Natural killer cell (primary cell): ENCODE data around the gene SMAD7. TPM values are rescaled to one million over a fixed set of nuclear protein-coding genes. Genes with fewer than 3 reads are reported as not detected.

Experiments
- ATAC-seq, 3 donors: fragments of 150-1000 bp in 2 of 3; fragments of 200-7000 bp in 1 of 3; cut with Tn5 transposase; 1 replicate in 1 of 3; 2 replicates in 2 of 3; pipeline ENCODE4 v1.10.0; 2021; ENCODE audit warnings: mild to moderate bottlenecking in 2 of 3, moderate library complexity in 2 of 3
- DNase-seq, 2 donors: peaks; one replicate each; pipeline versions ENCODE4 v3.0.0 to v3.0.0-alpha.2; 2013 to 2021; ENCODE audit warnings: mixed read lengths in 1 of 2
- H3K27ac ChIP-seq: one replicate; pipeline ENCODE4 v1.5.1; 2013; ENCODE audit warnings: mild to moderate bottlenecking, low read length
- H3K27me3 ChIP-seq: one replicate; pipeline ENCODE4 v1.6.1; 2013; ENCODE audit warnings: low read length; ENCODE audit not compliant: control insufficient read depth, insufficient read depth
- H3K36me3 ChIP-seq: one replicate; pipeline ENCODE4 v1.6.1; 2013; ENCODE audit warnings: low read length; ENCODE audit not compliant: control insufficient read depth, insufficient read depth
- H3K4me1 ChIP-seq: one replicate; pipeline ENCODE4 v1.6.1; 2013; ENCODE audit warnings: low read length; ENCODE audit not compliant: control insufficient read depth, insufficient read depth
- H3K4me3 ChIP-seq: one replicate; pipeline ENCODE4 v1.5.1; 2013; ENCODE audit warnings: low read length
- H3K9me3 ChIP-seq: one replicate; pipeline ENCODE4 v1.6.1; 2013; ENCODE audit warnings: low read length; ENCODE audit not compliant: control insufficient read depth, insufficient read depth
- H3K27ac Mint-ChIP-seq, 2 donors: one replicate each; pipeline ENCODE4 v1.8.0; 2022; ENCODE audit warnings: mild to moderate bottlenecking in 2 of 2, mixed read lengths in 2 of 2, moderate library complexity in 1 of 2
- H3K27me3 Mint-ChIP-seq, 2 donors: one replicate each; pipeline ENCODE4 v1.8.0; 2022; ENCODE audit warnings: low read depth in 2 of 2, mixed read lengths in 2 of 2
- H3K36me3 Mint-ChIP-seq: one replicate; pipeline ENCODE4 v1.8.0; 2022; ENCODE audit warnings: mixed read lengths
- H3K4me1 Mint-ChIP-seq, 2 donors: one replicate each; pipeline ENCODE4 v1.8.0; 2022; ENCODE audit warnings: mixed read lengths in 2 of 2
- H3K4me3 Mint-ChIP-seq: one replicate; pipeline ENCODE4 v1.8.0; 2022; ENCODE audit warnings: mild to moderate bottlenecking, moderate library complexity, mixed read lengths
- H3K9me3 Mint-ChIP-seq, 2 donors: one replicate each; pipeline ENCODE4 v1.8.0; 2022; ENCODE audit warnings: mixed read lengths in 2 of 2
- WGBS: methylation state at CpG from one replicate; pipeline ENCODE4 v1.1.7; 2013; ENCODE audit warnings: missing lambda C conversion rate; ENCODE audit not compliant: insufficient coverage; 5-methylcytosine and 5-hydroxymethylcytosine counted together
- intact Hi-C: fragments of 100-400 bp; cut with micrococcal nuclease; formaldehyde crosslinking; loops from one replicate; pipeline ENCODE4 v1.14.2; 2022
- total RNA-seq, 4 donors: library from RNA; stranded (reverse); fragments of 120-200 nt in 1 of 4; gene quantifications; one replicate each; pipeline versions ENCODE4 v1.2.3 to v1.2.4, GENCODE V29; 2013 to 2022
- TF ChIP-seq, protein P1 (sequence below): fragments of 200-600 bp; IDR thresholded peaks from one replicate; pipeline ENCODE4 v1.8.0; 2022; ENCODE audit warnings: antibody characterized with exemption

Gene SMAD7
- total RNA-seq, 3 donors from 2014 or later (not counting 1 experiment from before 2014, with no cell fraction given) = 127 to 204 (median 182) TPM

GRCh38 chr18:48931680-48932461 is 18.9 kb downstream of the SMAD7 start:
- DNase-seq = peak in 1 of 2 donors; percentile 51
- Mint-ChIP-seq H3K4me1 (peaks cover 95 to 97% of the 10 kb centered on the region in 2 donors), H3K27ac (peak overlapping the region; percentile 95 to 96), H3K36me3 (no peaks in the 10 kb centered on the region), H3K4me3 (peak overlapping the region; percentile 85), H3K27me3 (no peaks in the 10 kb centered on the region), H3K9me3 (no peaks in the 10 kb centered on the region)
- 68% methylated on average over 10 of the region's 11 CpGs for WGBS
- Histone ChIP-seq H3K4me3 (no peak overlapping the region), H3K9me3 (no peaks in the 10 kb centered on the region), H3K4me1 (peaks cover 94% of the 10 kb centered on the region), H3K27me3 (no peaks in the 10 kb centered on the region), H3K27ac (no peak overlapping the region), H3K36me3 (no peaks in the 10 kb centered on the region)
- no peak for ATAC-seq
- intact Hi-C loops = loop anchor here (5.0 kb wide), 1 partner anchor 100 kb away; no protein-coding TSS in a partner anchor
- TF ChIP-seq, protein P1, sequence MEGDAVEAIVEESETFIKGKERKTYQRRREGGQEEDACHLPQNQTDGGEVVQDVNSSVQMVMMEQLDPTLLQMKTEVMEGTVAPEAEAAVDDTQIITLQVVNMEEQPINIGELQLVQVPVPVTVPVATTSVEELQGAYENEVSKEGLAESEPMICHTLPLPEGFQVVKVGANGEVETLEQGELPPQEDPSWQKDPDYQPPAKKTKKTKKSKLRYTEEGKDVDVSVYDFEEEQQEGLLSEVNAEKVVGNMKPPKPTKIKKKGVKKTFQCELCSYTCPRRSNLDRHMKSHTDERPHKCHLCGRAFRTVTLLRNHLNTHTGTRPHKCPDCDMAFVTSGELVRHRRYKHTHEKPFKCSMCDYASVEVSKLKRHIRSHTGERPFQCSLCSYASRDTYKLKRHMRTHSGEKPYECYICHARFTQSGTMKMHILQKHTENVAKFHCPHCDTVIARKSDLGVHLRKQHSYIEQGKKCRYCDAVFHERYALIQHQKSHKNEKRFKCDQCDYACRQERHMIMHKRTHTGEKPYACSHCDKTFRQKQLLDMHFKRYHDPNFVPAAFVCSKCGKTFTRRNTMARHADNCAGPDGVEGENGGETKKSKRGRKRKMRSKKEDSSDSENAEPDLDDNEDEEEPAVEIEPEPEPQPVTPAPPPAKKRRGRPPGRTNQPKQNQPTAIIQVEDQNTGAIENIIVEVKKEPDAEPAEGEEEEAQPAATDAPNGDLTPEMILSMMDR = no peak

DNA sequence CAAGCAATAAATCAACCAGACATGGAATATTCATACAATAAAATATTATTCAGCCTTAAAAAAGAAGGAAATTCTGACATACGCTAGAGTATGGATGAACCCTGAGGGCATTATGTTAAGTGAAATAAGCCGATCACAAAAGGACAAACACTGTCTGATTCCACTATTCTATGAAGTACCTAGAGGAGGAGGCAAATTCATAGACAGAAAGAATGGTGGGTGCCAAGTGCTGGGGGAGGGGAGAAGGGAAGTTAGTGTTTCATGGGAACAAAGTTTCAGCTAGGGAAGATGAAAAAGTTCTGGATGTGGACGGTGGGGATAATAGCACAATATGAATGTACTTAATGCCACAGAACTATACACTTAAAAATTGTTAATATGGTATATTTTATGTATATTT is 19.8 kb downstream of the SMAD7 start:
- TF ChIP-seq, protein P1 = no peak
- intact Hi-C loops = loop anchor here (5.0 kb wide), 1 partner anchor 99 kb away; no protein-coding TSS in a partner anchor

DNA sequence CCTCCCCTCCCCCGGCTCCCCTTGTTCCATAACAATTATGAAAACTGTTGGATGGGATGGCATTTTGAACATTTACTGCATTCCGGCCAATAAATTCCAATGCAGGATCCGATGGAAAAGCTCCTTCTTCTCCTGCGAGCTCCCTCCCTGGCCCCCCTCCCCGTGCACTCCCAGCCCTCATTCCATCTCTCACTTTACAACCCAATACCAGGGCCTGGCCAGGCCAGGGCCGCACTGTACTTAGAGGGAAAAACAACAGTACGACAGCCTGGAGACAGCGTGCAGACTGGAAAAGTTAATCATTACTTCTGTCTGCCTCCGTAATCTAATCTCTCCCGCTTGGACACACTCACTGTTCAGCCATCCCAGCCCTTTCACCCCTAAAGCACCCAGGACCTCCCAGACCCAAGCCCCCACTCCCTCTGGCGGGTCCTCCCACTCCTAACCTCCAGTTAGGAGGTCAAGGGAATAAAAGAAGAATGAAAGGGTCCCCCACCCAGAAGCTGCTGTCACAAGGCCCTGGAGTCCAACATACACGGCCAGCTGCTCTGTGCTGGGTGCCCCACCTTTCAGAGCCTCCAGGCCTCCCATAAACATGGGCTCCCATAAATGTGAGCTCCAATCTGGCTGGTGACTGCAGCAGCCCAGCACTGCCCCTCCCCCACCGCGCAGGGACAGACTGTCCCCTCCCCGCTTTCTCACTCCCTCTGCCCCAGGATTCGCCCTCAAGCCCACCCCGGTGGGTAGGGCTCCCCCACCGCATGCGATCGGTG is 20.6 kb downstream of the SMAD7 start:
- Histone ChIP-seq H3K9me3 (no peaks in the 10 kb centered on the region), H3K36me3 (no peaks in the 10 kb centered on the region), H3K27ac (no peak overlapping the region), H3K4me1 (peaks cover 92% of the 10 kb centered on the region), H3K4me3 (no peak overlapping the region), H3K27me3 (no peaks in the 10 kb centered on the region)
- peaks cover 94 to 100% of the 10 kb centered on the region in 2 donors for H3K4me1 Mint-ChIP-seq
- TF ChIP-seq, protein P1 = no peak
- no peaks in the 10 kb centered on the region for H3K9me3 Mint-ChIP-seq
- no peaks in the 10 kb centered on the region for H3K36me3 Mint-ChIP-seq
- intact Hi-C loops = loop anchor here (5.0 kb wide), 1 partner anchor 98 kb away; no protein-coding TSS in a partner anchor
- H3K27ac Mint-ChIP-seq = peak overlapping the region; percentile 95 to 96
- 92% methylated on average over 19 of the region's 20 CpGs for WGBS
- ATAC-seq = no peak
- no peak for DNase-seq
- no peaks in the 10 kb centered on the region for H3K27me3 Mint-ChIP-seq
- H3K4me3 Mint-ChIP-seq = peak overlapping the region; percentile 74

More for the DNA sequence above, 19.8 kb downstream of the SMAD7 start:
- Histone ChIP-seq H3K36me3 (no peaks in the 10 kb centered on the region), H3K4me3 (no peak overlapping the region), H3K27me3 (no peaks in the 10 kb centered on the region), H3K4me1 (peaks cover 95% of the 10 kb centered on the region), H3K9me3 (no peaks in the 10 kb centered on the region), H3K27ac (no peak overlapping the region)
- Mint-ChIP-seq H3K4me1 (peaks cover 94 to 100% of the 10 kb centered on the region in 2 donors), H3K36me3 (no peaks in the 10 kb centered on the region), H3K27ac (peak overlapping the region; percentile 95 to 96), H3K27me3 (no peaks in the 10 kb centered on the region), H3K9me3 (no peaks in the 10 kb centered on the region), H3K4me3 (peak overlapping the region; percentile 74)
- 100% methylated on average over 1 of the region's 3 CpGs for WGBS
- DNase-seq (no peak), ATAC-seq (no peak)
